Stimulated activated naive B cell treated with anti-CD40 and anti-IgM and Interleukin-4, amounts not matched to agents 10 μg/mL and 1 μg/mL and 100 μg/mL, for 72 hours (primary cell): ENCODE results near the gene NLGN4X.

ENCODE experiments used
- ATAC-seq, 2 donors: fragments of 150-1000 bp; cut with Tn5 transposase; replicated peaks; 2 replicates each; pipeline ENCODE4 v1.10.0; 2021; ENCODE audit warnings: moderate library complexity in 1 of 2
- DNase-seq: peaks from one replicate; pipeline ENCODE4 v3.0.0; 2021
- H3K27ac Mint-ChIP-seq: one replicate; pipeline ENCODE4 v1.8.0; 2022; ENCODE audit warnings: mild to moderate bottlenecking, mixed read lengths
- H3K27me3 Mint-ChIP-seq, 2 donors: one replicate each; pipeline ENCODE4 v1.8.0; 2022; ENCODE audit warnings: mixed read lengths in 2 of 2
- H3K36me3 Mint-ChIP-seq, 2 donors: one replicate each; pipeline ENCODE4 v1.8.0; 2022; ENCODE audit warnings: mixed read lengths in 2 of 2, mild to moderate bottlenecking in 1 of 2
- H3K4me1 Mint-ChIP-seq, 2 donors: one replicate each; pipeline ENCODE4 v1.8.0; 2022; ENCODE audit warnings: mixed read lengths in 2 of 2, mild to moderate bottlenecking in 1 of 2
- H3K4me3 Mint-ChIP-seq, 2 donors: one replicate each; pipeline ENCODE4 v1.8.0; 2022; ENCODE audit warnings: mild to moderate bottlenecking in 2 of 2, mixed read lengths in 2 of 2, moderate library complexity in 1 of 2
- H3K9me3 Mint-ChIP-seq, 2 donors: one replicate each; pipeline ENCODE4 v1.8.0; 2022; ENCODE audit warnings: mixed read lengths in 2 of 2, mild to moderate bottlenecking in 1 of 2

Gene NLGN4X

GRCh38 chrX:6199486-6199885, 29.2 kb downstream of the NLGN4X start:
- ATAC-seq (no peak), DNase-seq (no peak)
- Mint-ChIP-seq H3K36me3 (no peaks in the 10 kb centered on the region), H3K9me3 (peaks cover 0 to 3% of the 10 kb centered on the region in 2 donors), H3K4me3 (no peak overlapping the region), H3K27ac (no peak overlapping the region), H3K4me1 (no peaks in the 10 kb centered on the region), H3K27me3 (no peaks in the 10 kb centered on the region)

GRCh38 chrX:6187256-6187655, 41.4 kb downstream of the NLGN4X start:
- no peak for DNase-seq
- Mint-ChIP-seq H3K9me3 (no peaks in the 10 kb centered on the region), H3K4me1 (no peaks in the 10 kb centered on the region), H3K27ac (no peak overlapping the region), H3K27me3 (no peaks in the 10 kb centered on the region), H3K4me3 (no peak overlapping the region), H3K36me3 (no peaks in the 10 kb centered on the region)
- ATAC-seq: no peak

GRCh38 chrX:6184900-6185515, 43.7 kb downstream of the NLGN4X start:
- Mint-ChIP-seq H3K4me3 (no peak overlapping the region), H3K36me3 (no peaks in the 10 kb centered on the region), H3K27ac (no peak overlapping the region), H3K27me3 (no peaks in the 10 kb centered on the region), H3K9me3 (peaks cover 0 to 2% of the 10 kb centered on the region in 2 donors), H3K4me1 (no peaks in the 10 kb centered on the region)
- no peak for DNase-seq
- ATAC-seq: peak; percentile 58 to 89

GRCh38 chrX:6175914-6176313, 52.8 kb downstream of the NLGN4X start:
- H3K4me3 Mint-ChIP-seq: no peak overlapping the region
- no peak for DNase-seq
- H3K27me3 Mint-ChIP-seq: no peaks in the 10 kb centered on the region
- ATAC-seq: no peak
- H3K9me3 Mint-ChIP-seq: peaks cover 0 to 8% of the 10 kb centered on the region in 2 donors
- H3K27ac Mint-ChIP-seq: no peak overlapping the region
- no peaks in the 10 kb centered on the region for H3K4me1 Mint-ChIP-seq
- no peaks in the 10 kb centered on the region for H3K36me3 Mint-ChIP-seq

- ATAC-seq (no peak), DNase-seq (no peak)
- H3K36me3 Mint-ChIP-seq: no peaks in the 10 kb centered on the region
- no peaks in the 10 kb centered on the region for H3K27me3 Mint-ChIP-seq
- peaks cover 0 to 7% of the 10 kb centered on the region in 2 donors for H3K9me3 Mint-ChIP-seq
- H3K27ac Mint-ChIP-seq: no peak overlapping the region
- no peaks in the 10 kb centered on the region for H3K4me1 Mint-ChIP-seq
- no peak overlapping the region for H3K4me3 Mint-ChIP-seq
Measured at GRCh38 chrX:6170424-6170823, 58.2 kb downstream of the NLGN4X start.

GRCh38 chrX:6169407-6169806, 59.3 kb downstream of the NLGN4X start:
- H3K9me3 Mint-ChIP-seq: peaks cover 0 to 7% of the 10 kb centered on the region in 2 donors
- H3K4me1 Mint-ChIP-seq: no peaks in the 10 kb centered on the region
- no peaks in the 10 kb centered on the region for H3K36me3 Mint-ChIP-seq
- H3K27ac Mint-ChIP-seq: no peak overlapping the region
- DNase-seq: no peak
- no peak for ATAC-seq
- no peak overlapping the region for H3K4me3 Mint-ChIP-seq
- no peaks in the 10 kb centered on the region for H3K27me3 Mint-ChIP-seq

GRCh38 chrX:6163721-6164120, 64.9 kb downstream of the NLGN4X start:
- no peak overlapping the region for H3K4me3 Mint-ChIP-seq
- DNase-seq: no peak
- no peaks in the 10 kb centered on the region for H3K4me1 Mint-ChIP-seq
- H3K27ac Mint-ChIP-seq: no peak overlapping the region
- ATAC-seq: no peak
- H3K27me3 Mint-ChIP-seq: peaks cover 0 to 5% of the 10 kb centered on the region in 2 donors
- H3K36me3 Mint-ChIP-seq: no peaks in the 10 kb centered on the region
- peaks cover 0 to 11% of the 10 kb centered on the region in 2 donors for H3K9me3 Mint-ChIP-seq

GRCh38 chrX:6159468-6159867, 69.2 kb downstream of the NLGN4X start:
- H3K27ac Mint-ChIP-seq: peak overlapping the region; percentile 6
- H3K4me3 Mint-ChIP-seq: no peak overlapping the region
- ATAC-seq (no peak), DNase-seq (no peak)
- H3K9me3 Mint-ChIP-seq: peaks cover 0 to 9% of the 10 kb centered on the region in 2 donors
- peaks cover 0 to 5% of the 10 kb centered on the region in 2 donors for H3K27me3 Mint-ChIP-seq
- no peaks in the 10 kb centered on the region for H3K4me1 Mint-ChIP-seq
- no peaks in the 10 kb centered on the region for H3K36me3 Mint-ChIP-seq

- no peak for ATAC-seq
- Mint-ChIP-seq H3K4me3 (no peak overlapping the region), H3K9me3 (peaks cover 0 to 4% of the 10 kb centered on the region in 2 donors), H3K36me3 (no peaks in the 10 kb centered on the region), H3K27ac (no peak overlapping the region), H3K4me1 (no peaks in the 10 kb centered on the region), H3K27me3 (no peaks in the 10 kb centered on the region)
- DNase-seq: no peak
Measured at GRCh38 chrX:6151971-6152370, 76.7 kb downstream of the NLGN4X start.

GRCh38 chrX:6149060-6149872, 79.4 kb downstream of the NLGN4X start:
- no peaks in the 10 kb centered on the region for H3K27me3 Mint-ChIP-seq
- no peak overlapping the region for H3K4me3 Mint-ChIP-seq
- ATAC-seq (no peak), DNase-seq (no peak)
- H3K27ac Mint-ChIP-seq: no peak overlapping the region
- H3K9me3 Mint-ChIP-seq: peaks cover 0 to 4% of the 10 kb centered on the region in 2 donors
- no peaks in the 10 kb centered on the region for H3K4me1 Mint-ChIP-seq
- no peaks in the 10 kb centered on the region for H3K36me3 Mint-ChIP-seq

- Mint-ChIP-seq H3K9me3 (no peaks in the 10 kb centered on the region), H3K4me1 (no peaks in the 10 kb centered on the region), H3K36me3 (no peaks in the 10 kb centered on the region), H3K27ac (no peak overlapping the region), H3K27me3 (no peaks in the 10 kb centered on the region), H3K4me3 (no peak overlapping the region)
- DNase-seq (no peak), ATAC-seq (no peak)
Measured at GRCh38 chrX:6134255-6134654, 94.4 kb downstream of the NLGN4X start.

GRCh38 chrX:6132970-6133369, 95.7 kb downstream of the NLGN4X start:
- Mint-ChIP-seq H3K27me3 (no peaks in the 10 kb centered on the region), H3K4me3 (no peak overlapping the region), H3K27ac (no peak overlapping the region), H3K36me3 (no peaks in the 10 kb centered on the region), H3K4me1 (no peaks in the 10 kb centered on the region), H3K9me3 (no peaks in the 10 kb centered on the region)
- DNase-seq (no peak), ATAC-seq (no peak)

- DNase-seq: no peak
- no peaks in the 10 kb centered on the region for H3K4me1 Mint-ChIP-seq
- H3K4me3 Mint-ChIP-seq: no peak overlapping the region
- no peak overlapping the region for H3K27ac Mint-ChIP-seq
- no peak for ATAC-seq
- no peaks in the 10 kb centered on the region for H3K27me3 Mint-ChIP-seq
- no peaks in the 10 kb centered on the region for H3K9me3 Mint-ChIP-seq
- H3K36me3 Mint-ChIP-seq: no peaks in the 10 kb centered on the region
Measured at GRCh38 chrX:6131287-6131686, 97.4 kb downstream of the NLGN4X start.

GRCh38 chrX:6129195-6129594, 99.5 kb downstream of the NLGN4X start:
- peaks cover 0 to 2% of the 10 kb centered on the region in 2 donors for H3K9me3 Mint-ChIP-seq
- ATAC-seq (peak in 1 of 2 donors; percentile 31), DNase-seq (no peak)

GRCh38 chrX:6120329-6120728, 108.3 kb downstream of the NLGN4X start:
- DNase-seq: no peak
- H3K27me3 Mint-ChIP-seq: no peaks in the 10 kb centered on the region
- no peaks in the 10 kb centered on the region for H3K36me3 Mint-ChIP-seq
- H3K27ac Mint-ChIP-seq: no peak overlapping the region
- ATAC-seq: no peak
- no peak overlapping the region for H3K4me3 Mint-ChIP-seq
- H3K4me1 Mint-ChIP-seq: no peaks in the 10 kb centered on the region
- peaks cover 0 to 4% of the 10 kb centered on the region in 2 donors for H3K9me3 Mint-ChIP-seq

More at GRCh38 chrX:6129195-6129594, 99.5 kb downstream of the NLGN4X start:
- Mint-ChIP-seq H3K4me3 (no peak overlapping the region), H3K27ac (no peak overlapping the region), H3K36me3 (no peaks in the 10 kb centered on the region), H3K27me3 (no peaks in the 10 kb centered on the region), H3K4me1 (no peaks in the 10 kb centered on the region)
